Trophoblast cell (in vitro differentiated cells and primary cell): ENCODE results near the gene PLK5.

Experiments used
- DNase-seq, 2 donors: peaks; one replicate each; pipeline ENCODE4 v3.0.0-alpha.2; 2016
- H2AFZ ChIP-seq: 2 replicates; pipeline ENCODE4 v1.6.1; 2013; ENCODE audit warnings: low read length, moderate library complexity, mild to moderate bottlenecking; ENCODE audit not compliant: insufficient read depth, poor library complexity
- H2AK5ac ChIP-seq: 2 replicates; pipeline ENCODE4 v1.6.1; 2013; ENCODE audit warnings: mild to moderate bottlenecking, low read length
- H2BK120ac ChIP-seq: 2 replicates; pipeline ENCODE4 v1.6.1; 2013; ENCODE audit warnings: low read length, mild to moderate bottlenecking, moderate library complexity; ENCODE audit not compliant: insufficient read depth, poor library complexity
- H2BK12ac ChIP-seq: 2 replicates; pipeline ENCODE4 v1.6.1; 2013; ENCODE audit warnings: mild to moderate bottlenecking, low read length, moderate library complexity
- H2BK5ac ChIP-seq: 2 replicates; pipeline ENCODE4 v1.6.1; 2013; ENCODE audit warnings: low read length, low read depth, moderate library complexity, mild to moderate bottlenecking; ENCODE audit not compliant: poor library complexity
- H3K14ac ChIP-seq: 2 replicates; pipeline ENCODE4 v1.6.1; 2013; ENCODE audit warnings: mild to moderate bottlenecking, low read length
- H3K18ac ChIP-seq: 2 replicates; pipeline ENCODE4 v1.6.1; 2013; ENCODE audit warnings: mild to moderate bottlenecking, low read length
- H3K23ac ChIP-seq: 2 replicates; pipeline ENCODE4 v1.6.1; 2013; ENCODE audit warnings: low read length
- H3K27ac ChIP-seq: 2 replicates; pipeline ENCODE4 v1.5.1; 2013; ENCODE audit warnings: low read depth, mild to moderate bottlenecking, inconsistent platforms, low read length, moderate library complexity
- H3K27me3 ChIP-seq: 2 replicates; pipeline ENCODE4 v1.6.1; 2013; ENCODE audit warnings: inconsistent platforms, mild to moderate bottlenecking, low read length, moderate library complexity; ENCODE audit not compliant: insufficient read depth
- H3K36me3 ChIP-seq, 2 experiments: 1 replicate in 1 of 2; 2 replicates in 1 of 2; pipeline ENCODE4 v1.6.1; 2013; ENCODE audit warnings: low read length in 2 of 2, mild to moderate bottlenecking in 2 of 2, moderate library complexity in 1 of 2; ENCODE audit not compliant: insufficient read depth in 2 of 2, control insufficient read depth in 1 of 2
- H3K4ac ChIP-seq: 2 replicates; pipeline ENCODE4 v1.6.1; 2013; ENCODE audit warnings: low read depth, mild to moderate bottlenecking, low read length, moderate library complexity
- H3K4me1 ChIP-seq, 2 experiments: 1 replicate in 1 of 2; 2 replicates in 1 of 2; pipeline ENCODE4 v1.6.1; 2013; ENCODE audit warnings: low read length in 2 of 2, mild to moderate bottlenecking in 2 of 2, moderate library complexity in 1 of 2; ENCODE audit not compliant: insufficient read depth in 2 of 2, control insufficient read depth in 1 of 2
- H3K4me2 ChIP-seq: 2 replicates; pipeline ENCODE4 v1.6.1; 2013; ENCODE audit warnings: inconsistent platforms, mild to moderate bottlenecking, low read length, moderate library complexity
- H3K4me3 ChIP-seq: 2 replicates; pipeline ENCODE4 v1.5.1; 2013; ENCODE audit warnings: mild to moderate bottlenecking, low read depth, low read length, inconsistent platforms
- H3K79me1 ChIP-seq: one replicate; pipeline ENCODE4 v1.6.1; 2013; ENCODE audit warnings: low read length
- H3K79me2 ChIP-seq: 2 replicates; pipeline ENCODE4 v1.6.1; 2013; ENCODE audit warnings: low read length, mild to moderate bottlenecking; ENCODE audit not compliant: control insufficient read depth, insufficient read depth, poor library complexity
- H3K9ac ChIP-seq: 2 replicates; pipeline ENCODE4 v1.6.1; 2013; ENCODE audit warnings: mild to moderate bottlenecking, low read length
- H3K9me3 ChIP-seq: 2 replicates; pipeline ENCODE4 v1.6.1; 2013; ENCODE audit warnings: low read depth, mild to moderate bottlenecking, control low read depth, inconsistent platforms, low read length; ENCODE audit not compliant: insufficient read depth
- H4K12ac ChIP-seq: 2 replicates; pipeline ENCODE4 v1.6.1; 2013; ENCODE audit warnings: low read depth, mild to moderate bottlenecking, low read length, moderate library complexity
- H4K8ac ChIP-seq: 2 replicates; pipeline ENCODE4 v1.6.1; 2013; ENCODE audit warnings: low read depth, mild to moderate bottlenecking, low read length, moderate library complexity
- H4K91ac ChIP-seq: one replicate; pipeline ENCODE4 v1.6.1; 2013; ENCODE audit warnings: low read depth, mild to moderate bottlenecking, low read length, moderate library complexity
- whole genome bisulfite sequencing: extraction: QIAGEN DNeasy Blood & Tissue Kit; methylation state at CpG from one replicate; pipeline ENCODE4 v1.1.7; 2013; ENCODE audit warnings: missing lambda C conversion rate; ENCODE audit not compliant: insufficient read length, insufficient coverage; ENCODE audit errors: extremely low coverage; 5-methylcytosine and 5-hydroxymethylcytosine counted together

Gene PLK5

DNA sequence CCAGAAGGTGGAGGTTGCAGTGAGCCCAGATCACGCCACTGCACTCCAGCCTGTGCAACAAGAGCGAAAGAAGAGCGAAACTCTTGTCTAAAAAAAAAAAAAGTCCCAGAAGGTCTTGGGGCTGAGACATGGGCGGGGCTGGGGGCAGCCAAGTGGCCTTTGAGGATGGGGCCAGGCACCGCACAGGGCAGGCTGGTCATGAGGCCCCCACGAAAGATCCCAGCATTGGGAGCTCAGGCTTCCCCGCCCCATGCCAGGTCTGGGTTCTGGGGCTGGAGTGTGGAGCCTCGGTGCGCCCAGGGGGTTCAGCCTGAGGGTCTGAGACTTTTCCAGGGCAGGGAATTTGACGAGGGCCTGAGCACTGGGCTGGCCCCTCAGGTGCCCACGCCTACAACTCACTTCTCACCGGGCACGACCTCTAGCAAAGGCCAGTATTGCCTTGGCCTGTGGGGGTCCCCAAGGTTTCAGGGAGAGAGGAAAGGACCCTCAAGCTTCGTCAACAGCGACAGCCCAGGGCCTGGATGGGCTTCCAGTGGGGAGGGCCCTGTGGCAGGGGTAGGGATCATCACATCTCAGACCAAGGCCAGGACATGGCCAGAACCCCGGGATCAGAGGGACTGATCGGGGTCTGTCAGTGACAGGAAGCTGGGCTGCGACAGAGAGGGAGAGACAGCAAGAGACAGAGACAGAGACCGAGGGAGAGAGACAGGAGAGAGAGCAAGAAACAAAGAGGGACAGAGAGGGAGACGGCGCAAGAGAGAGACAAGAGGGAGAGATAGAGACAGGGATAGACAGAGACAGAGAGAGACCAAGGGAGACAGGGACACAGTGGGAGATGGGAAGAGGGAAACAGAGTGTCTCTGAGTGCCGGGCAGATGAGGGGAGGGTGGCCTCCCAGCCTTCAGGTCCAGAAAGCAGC, 51.7 kb downstream of the PLK5 start:
- H3K23ac ChIP-seq, result no peak overlapping the region
- H2BK5ac ChIP-seq, result no peak overlapping the region
- no peak overlapping the region for H4K8ac ChIP-seq
- H3K4ac ChIP-seq, result no peak overlapping the region
- DNase-seq, result no peak
- no peak overlapping the region for H2BK12ac ChIP-seq
- WGBS, result no CpG with 5 or more reads among the region's 22 CpGs
- no peak overlapping the region for H4K91ac ChIP-seq
- no peak overlapping the region for H2BK120ac ChIP-seq
- H3K18ac ChIP-seq, result no peak overlapping the region
- no peak overlapping the region for H2AK5ac ChIP-seq
- H3K9ac ChIP-seq, result no peak overlapping the region
- no peaks in the 10 kb centered on the region for H3K79me2 ChIP-seq
- H3K14ac ChIP-seq, result no peak overlapping the region
- H3K36me3 ChIP-seq, result peaks cover 45% of the 10 kb centered on the region in 2 experiments
- no peak overlapping the region for H3K4me3 ChIP-seq
- H3K4me2 ChIP-seq, result no peak overlapping the region
- H3K79me1 ChIP-seq, result no peaks in the 10 kb centered on the region
- H2AFZ ChIP-seq, result no peak overlapping the region
- H3K27ac ChIP-seq, result no peak overlapping the region
- H4K12ac ChIP-seq, result no peak overlapping the region
- H3K27me3 ChIP-seq, result no peaks in the 10 kb centered on the region
- H3K9me3 ChIP-seq, result no peaks in the 10 kb centered on the region
- no peaks in the 10 kb centered on the region for H3K4me1 ChIP-seq

DNA sequence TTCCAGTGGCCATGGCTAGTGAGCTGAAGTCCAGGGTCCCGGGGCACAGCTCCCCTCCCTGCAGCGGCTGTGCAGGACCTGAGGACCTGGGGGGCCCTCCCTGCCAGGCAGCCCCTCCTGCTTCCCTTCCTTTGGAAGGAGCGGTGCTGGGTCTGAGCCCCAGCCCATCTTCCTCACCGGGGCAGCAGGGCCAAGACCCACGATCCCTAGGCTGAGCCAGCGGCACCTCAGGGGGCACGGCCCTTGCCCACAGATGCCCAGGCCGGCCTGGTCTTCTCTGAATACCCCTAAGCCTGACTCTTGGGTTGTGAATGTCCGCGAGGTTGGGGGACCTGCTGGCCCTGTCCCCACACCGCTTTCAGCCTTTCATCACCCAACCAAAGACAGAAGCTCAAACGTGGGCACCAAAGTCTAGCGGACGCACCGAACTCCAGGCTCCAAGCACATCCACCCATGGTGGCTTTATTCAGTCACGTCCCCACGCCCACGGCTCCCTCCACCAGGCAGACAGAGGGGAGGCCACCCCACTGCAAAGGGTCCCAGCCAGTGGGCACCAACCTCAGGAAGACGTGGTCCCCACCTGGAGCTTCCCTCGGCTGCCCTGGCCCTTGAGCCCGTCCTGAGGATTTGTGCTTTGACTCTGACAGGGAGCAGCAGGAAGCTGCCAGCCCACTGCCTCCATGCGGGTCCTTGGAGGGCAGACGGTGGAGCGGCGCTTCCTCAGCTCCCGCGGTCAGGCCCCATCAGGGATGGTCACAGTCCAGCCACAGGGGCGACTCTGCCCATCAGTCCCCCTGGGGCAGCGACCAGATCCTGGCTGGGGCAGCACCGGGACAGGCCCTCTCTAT, 52.6 kb downstream of the PLK5 start:
- H2AK5ac ChIP-seq, result no peak overlapping the region
- no peak overlapping the region for H3K14ac ChIP-seq
- DNase-seq, result no peak
- no peaks in the 10 kb centered on the region for H3K79me1 ChIP-seq
- H3K4me1 ChIP-seq, result no peaks in the 10 kb centered on the region
- no peaks in the 10 kb centered on the region for H3K79me2 ChIP-seq
- no peak overlapping the region for H2BK5ac ChIP-seq
- H3K4ac ChIP-seq, result no peak overlapping the region
- no peak overlapping the region for H2BK120ac ChIP-seq
- no peak overlapping the region for H2AFZ ChIP-seq
- H3K23ac ChIP-seq, result no peak overlapping the region
- H3K4me3 ChIP-seq, result no peak overlapping the region
- no peak overlapping the region for H3K9ac ChIP-seq
- H3K4me2 ChIP-seq, result no peak overlapping the region
- no peak overlapping the region for H4K12ac ChIP-seq
- no peaks in the 10 kb centered on the region for H3K27me3 ChIP-seq
- H3K18ac ChIP-seq, result no peak overlapping the region
- H4K8ac ChIP-seq, result no peak overlapping the region
- peaks cover 4% of the 10 kb centered on the region for H3K9me3 ChIP-seq
- no peak overlapping the region for H2BK12ac ChIP-seq
- H3K27ac ChIP-seq, result no peak overlapping the region
- WGBS, result no CpG with 5 or more reads among the region's 30 CpGs
- H4K91ac ChIP-seq, result no peak overlapping the region
- peaks cover 54% of the 10 kb centered on the region in 2 experiments for H3K36me3 ChIP-seq

DNA sequence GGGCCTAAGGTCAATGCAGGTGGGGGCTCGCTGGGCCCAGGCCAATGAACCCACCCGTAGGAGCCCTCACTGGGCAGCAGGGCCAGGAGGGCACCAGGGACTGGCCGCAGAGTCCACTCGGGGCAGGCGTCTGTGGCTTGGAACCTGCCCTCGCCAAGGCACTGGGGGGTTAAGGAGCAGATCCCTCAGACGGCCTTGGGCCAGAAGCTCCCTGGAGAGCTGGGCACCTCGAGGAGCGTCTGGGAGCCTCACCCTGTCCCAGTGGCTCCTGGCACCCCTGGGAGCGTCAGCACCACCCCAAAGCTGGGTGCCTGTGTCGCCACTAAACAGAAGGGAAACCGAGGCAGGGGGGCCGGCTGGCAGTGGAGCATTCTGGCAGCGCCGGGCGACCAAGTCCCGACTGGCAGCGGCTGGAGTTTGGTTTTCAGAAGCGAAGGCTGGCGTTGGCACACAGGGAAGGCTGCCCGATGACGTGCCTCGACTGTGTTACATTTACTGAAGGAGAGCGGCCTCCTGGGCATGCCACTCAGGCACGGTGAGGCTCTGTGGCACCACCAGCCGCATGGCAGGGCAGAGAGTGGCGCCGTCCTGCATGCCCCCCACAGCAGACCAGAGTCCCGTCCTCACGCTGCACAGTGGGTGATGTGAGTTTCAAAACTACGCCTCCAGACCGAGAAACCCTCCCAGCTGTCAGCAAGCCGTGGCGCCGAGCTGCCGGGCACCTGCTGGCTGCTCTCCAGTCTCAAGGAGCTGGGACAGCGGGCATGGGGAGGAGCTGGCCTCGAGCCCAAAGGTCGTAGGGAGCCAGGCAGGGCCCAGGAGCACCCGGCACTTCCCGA, 53.4 kb downstream of the PLK5 start:
- Histone ChIP-seq H3K4ac (no peak overlapping the region), H3K36me3 (peaks cover 60 to 62% of the 10 kb centered on the region in 2 experiments), H3K4me1 (no peaks in the 10 kb centered on the region), H3K14ac (no peak overlapping the region), H3K4me2 (no peak overlapping the region), H3K4me3 (no peak overlapping the region), H2BK120ac (no peak overlapping the region), H2BK12ac (no peak overlapping the region), H4K8ac (no peak overlapping the region), H3K79me2 (no peaks in the 10 kb centered on the region), H3K79me1 (no peaks in the 10 kb centered on the region), H2AK5ac (no peak overlapping the region), H3K23ac (no peak overlapping the region), H3K18ac (no peak overlapping the region), H3K27me3 (no peaks in the 10 kb centered on the region), H4K12ac (no peak overlapping the region), H3K9ac (no peak overlapping the region), H3K9me3 (peaks cover 4% of the 10 kb centered on the region), H3K27ac (no peak overlapping the region), H4K91ac (no peak overlapping the region), H2AFZ (no peak overlapping the region), H2BK5ac (no peak overlapping the region)
- no CpG with 5 or more reads among the region's 41 CpGs for WGBS
- DNase-seq, result no peak
